ENCODE measurements around the gene PTPN13. TPM values are rescaled to one million over a fixed set of nuclear protein-coding genes. Genes with fewer than 3 reads are reported as not detected.

Gene PTPN13
- polyA plus RNA-seq, 2 donors: 12.2 to 18.3 TPM

GRCh38 chr4:86558797-86559196, 35.3 kb upstream of the PTPN13 start:
- H3K27ac ChIP-seq (ENCODE audit: low read depth in 2 of 2, low read length in 1 of 2): no peak overlapping the region
- no peaks in the 10 kb centered on the region for H3K27me3 ChIP-seq (ENCODE audit: control insufficient read depth in 1 of 2, insufficient read depth in 2 of 2, low read length in 2 of 2)
- H3K4me3 ChIP-seq (ENCODE audit: low read depth in 1 of 2, low read length in 2 of 2): no peak overlapping the region
- H3K4me1 ChIP-seq (ENCODE audit: control insufficient read depth in 2 of 2, insufficient read depth in 2 of 2, low read length in 1 of 2): no peaks in the 10 kb centered on the region
- no peaks in the 10 kb centered on the region for H3K36me3 ChIP-seq (ENCODE audit: control insufficient read depth in 2 of 2, insufficient read depth in 2 of 2, low read length in 1 of 2)
- 49 to 56% methylated on average over 1 of the region's 1 CpG for WGBS, 2 donors
- no peaks in the 10 kb centered on the region for H3K9me3 ChIP-seq (ENCODE audit: control insufficient read depth in 2 of 2, insufficient read depth in 1 of 2, low read depth in 1 of 2, low read length in 1 of 2)

DNA sequence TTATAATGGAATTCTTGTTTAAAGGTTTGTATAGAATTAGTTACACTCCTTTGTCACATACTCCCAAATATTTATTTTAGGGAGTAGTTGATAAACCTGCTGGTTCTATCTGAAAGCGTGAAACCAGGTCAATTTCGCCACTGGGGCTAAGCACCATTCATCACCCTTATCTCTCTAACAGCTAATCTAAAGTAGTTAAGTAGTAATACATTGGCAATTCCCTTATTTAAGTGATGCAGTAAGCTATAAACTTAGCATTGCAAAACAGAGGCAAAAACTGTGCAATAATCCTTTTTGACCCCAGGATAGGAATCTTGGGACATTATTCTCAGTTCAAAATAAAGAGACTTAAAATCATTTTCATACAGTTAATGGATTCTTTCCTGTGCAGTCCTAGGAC, 33.7 kb upstream of the PTPN13 start:
- no peaks in the 10 kb centered on the region for H3K27me3 ChIP-seq (ENCODE audit: control insufficient read depth in 1 of 2, insufficient read depth in 2 of 2, low read length in 2 of 2)
- H3K4me1 ChIP-seq (ENCODE audit: control insufficient read depth in 2 of 2, insufficient read depth in 2 of 2, low read length in 1 of 2): no peaks in the 10 kb centered on the region
- no peaks in the 10 kb centered on the region for H3K9me3 ChIP-seq (ENCODE audit: control insufficient read depth in 2 of 2, insufficient read depth in 1 of 2, low read depth in 1 of 2, low read length in 1 of 2)
- H3K4me3 ChIP-seq (ENCODE audit: low read depth in 1 of 2, low read length in 2 of 2): no peak overlapping the region
- H3K27ac ChIP-seq (ENCODE audit: low read depth in 2 of 2, low read length in 1 of 2): no peak overlapping the region
- no peaks in the 10 kb centered on the region for H3K36me3 ChIP-seq (ENCODE audit: control insufficient read depth in 2 of 2, insufficient read depth in 2 of 2, low read length in 1 of 2)
- 57 to 67% methylated on average over 2 of the region's 2 CpGs for WGBS, 2 donors

GRCh38 chr4:86561256-86561655, 32.9 kb upstream of the PTPN13 start:
- Histone ChIP-seq H3K27me3 (ENCODE audit: control insufficient read depth in 1 of 2, insufficient read depth in 2 of 2, low read length in 2 of 2) (no peaks in the 10 kb centered on the region), H3K4me3 (ENCODE audit: low read depth in 1 of 2, low read length in 2 of 2) (no peak overlapping the region), H3K9me3 (ENCODE audit: control insufficient read depth in 2 of 2, insufficient read depth in 1 of 2, low read depth in 1 of 2, low read length in 1 of 2) (no peaks in the 10 kb centered on the region), H3K36me3 (ENCODE audit: control insufficient read depth in 2 of 2, insufficient read depth in 2 of 2, low read length in 1 of 2) (no peaks in the 10 kb centered on the region), H3K4me1 (ENCODE audit: control insufficient read depth in 2 of 2, insufficient read depth in 2 of 2, low read length in 1 of 2) (no peaks in the 10 kb centered on the region), H3K27ac (ENCODE audit: low read depth in 2 of 2, low read length in 1 of 2) (no peak overlapping the region)
- 79 to 85% methylated on average over 1 of the region's 1 CpG for WGBS, 2 donors

DNA sequence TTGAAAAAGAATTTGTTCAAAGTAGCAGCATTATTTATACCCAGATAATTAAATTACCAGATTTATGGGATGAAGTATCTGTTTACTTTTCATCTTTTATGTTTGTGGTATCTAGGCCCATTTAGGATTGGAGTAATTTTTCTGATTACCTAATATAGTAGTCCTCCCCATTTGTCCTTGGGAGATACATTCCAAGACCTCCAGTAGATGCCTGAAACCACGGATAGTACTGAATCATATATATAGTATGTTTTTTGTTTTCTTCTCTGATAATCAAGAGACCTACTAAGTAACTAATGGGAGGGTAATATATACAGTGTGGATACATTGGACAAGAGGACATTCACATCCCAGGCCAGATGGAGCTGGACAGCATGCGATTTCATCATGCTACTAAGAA, 30.7 kb upstream of the PTPN13 start:
- Histone ChIP-seq H3K36me3 (ENCODE audit: control insufficient read depth in 2 of 2, insufficient read depth in 2 of 2, low read length in 1 of 2) (no peaks in the 10 kb centered on the region), H3K4me3 (ENCODE audit: low read depth in 1 of 2, low read length in 2 of 2) (no peak overlapping the region), H3K9me3 (ENCODE audit: control insufficient read depth in 2 of 2, insufficient read depth in 1 of 2, low read depth in 1 of 2, low read length in 1 of 2) (no peaks in the 10 kb centered on the region), H3K27me3 (ENCODE audit: control insufficient read depth in 1 of 2, insufficient read depth in 2 of 2, low read length in 2 of 2) (no peaks in the 10 kb centered on the region), H3K4me1 (ENCODE audit: control insufficient read depth in 2 of 2, insufficient read depth in 2 of 2, low read length in 1 of 2) (no peaks in the 10 kb centered on the region), H3K27ac (ENCODE audit: low read depth in 2 of 2, low read length in 1 of 2) (no peak overlapping the region)
- WGBS, 2 donors: 93% methylated on average over 2 of the region's 2 CpGs

DNA sequence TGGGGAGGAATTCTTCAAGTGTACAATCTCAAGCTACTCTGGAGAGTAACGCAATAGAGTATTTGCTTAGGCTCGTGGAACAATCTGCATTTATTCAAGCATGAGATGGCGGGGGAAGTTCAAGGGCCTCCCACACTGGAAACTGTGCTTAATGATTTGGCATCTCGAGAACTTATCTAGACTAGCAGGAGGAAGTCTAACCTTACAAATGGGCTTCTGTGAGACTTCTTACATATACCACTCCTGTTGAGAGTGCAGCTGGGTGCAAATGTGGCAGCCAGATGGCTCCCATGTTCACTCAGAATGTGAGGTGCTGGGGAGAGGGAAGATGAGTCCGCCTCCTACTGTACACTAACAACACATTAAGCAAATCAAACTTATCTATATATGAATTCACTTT, 29.3 kb upstream of the PTPN13 start:
- H3K27me3 ChIP-seq (ENCODE audit: control insufficient read depth in 1 of 2, insufficient read depth in 2 of 2, low read length in 2 of 2): no peaks in the 10 kb centered on the region
- 86 to 87% methylated on average over 5 of the region's 5 CpGs for WGBS, 2 donors
- no peaks in the 10 kb centered on the region for H3K4me1 ChIP-seq (ENCODE audit: control insufficient read depth in 2 of 2, insufficient read depth in 2 of 2, low read length in 1 of 2)
- H3K9me3 ChIP-seq (ENCODE audit: control insufficient read depth in 2 of 2, insufficient read depth in 1 of 2, low read depth in 1 of 2, low read length in 1 of 2): no peaks in the 10 kb centered on the region
- no peak overlapping the region for H3K27ac ChIP-seq (ENCODE audit: low read depth in 2 of 2, low read length in 1 of 2)
- no peaks in the 10 kb centered on the region for H3K36me3 ChIP-seq (ENCODE audit: control insufficient read depth in 2 of 2, insufficient read depth in 2 of 2, low read length in 1 of 2)
- H3K4me3 ChIP-seq (ENCODE audit: low read depth in 1 of 2, low read length in 2 of 2): no peak overlapping the region

- 82% methylated on average over 2 of the region's 2 CpGs for WGBS, 2 donors
Observed at GRCh38 chr4:86565651-86566050, 28.5 kb upstream of the PTPN13 start.

GRCh38 chr4:86569103-86569870, 24.8 kb upstream of the PTPN13 start:
- H3K27ac ChIP-seq (ENCODE audit: low read depth in 2 of 2, low read length in 1 of 2): no peak overlapping the region
- H3K4me1 ChIP-seq (ENCODE audit: control insufficient read depth in 2 of 2, insufficient read depth in 2 of 2, low read length in 1 of 2): no peaks in the 10 kb centered on the region
- H3K36me3 ChIP-seq (ENCODE audit: control insufficient read depth in 2 of 2, insufficient read depth in 2 of 2, low read length in 1 of 2): no peaks in the 10 kb centered on the region
- no peaks in the 10 kb centered on the region for H3K9me3 ChIP-seq (ENCODE audit: control insufficient read depth in 2 of 2, insufficient read depth in 1 of 2, low read depth in 1 of 2, low read length in 1 of 2)
- WGBS, 2 donors: 75 to 87% methylated on average over 6 of the region's 6 CpGs
- H3K27me3 ChIP-seq (ENCODE audit: control insufficient read depth in 1 of 2, insufficient read depth in 2 of 2, low read length in 2 of 2): no peaks in the 10 kb centered on the region
- no peak overlapping the region for H3K4me3 ChIP-seq (ENCODE audit: low read depth in 1 of 2, low read length in 2 of 2)

More at GRCh38 chr4:86565651-86566050, 28.5 kb upstream of the PTPN13 start:
- Histone ChIP-seq H3K9me3 (ENCODE audit: control insufficient read depth in 2 of 2, insufficient read depth in 1 of 2, low read depth in 1 of 2, low read length in 1 of 2) (no peaks in the 10 kb centered on the region), H3K4me3 (ENCODE audit: low read depth in 1 of 2, low read length in 2 of 2) (no peak overlapping the region), H3K27me3 (ENCODE audit: control insufficient read depth in 1 of 2, insufficient read depth in 2 of 2, low read length in 2 of 2) (no peaks in the 10 kb centered on the region), H3K36me3 (ENCODE audit: control insufficient read depth in 2 of 2, insufficient read depth in 2 of 2, low read length in 1 of 2) (no peaks in the 10 kb centered on the region), H3K4me1 (ENCODE audit: control insufficient read depth in 2 of 2, insufficient read depth in 2 of 2, low read length in 1 of 2) (no peaks in the 10 kb centered on the region), H3K27ac (ENCODE audit: low read depth in 2 of 2, low read length in 1 of 2) (no peak overlapping the region)

GRCh38 chr4:86579941-86580340, 14.2 kb upstream of the PTPN13 start:
- Histone ChIP-seq H3K36me3 (ENCODE audit: control insufficient read depth in 2 of 2, insufficient read depth in 2 of 2, low read length in 1 of 2) (no peaks in the 10 kb centered on the region), H3K27ac (ENCODE audit: low read depth in 2 of 2, low read length in 1 of 2) (no peak overlapping the region), H3K27me3 (ENCODE audit: control insufficient read depth in 1 of 2, insufficient read depth in 2 of 2, low read length in 2 of 2) (no peaks in the 10 kb centered on the region), H3K4me1 (ENCODE audit: control insufficient read depth in 2 of 2, insufficient read depth in 2 of 2, low read length in 1 of 2) (no peaks in the 10 kb centered on the region), H3K4me3 (ENCODE audit: low read depth in 1 of 2, low read length in 2 of 2) (no peak overlapping the region), H3K9me3 (ENCODE audit: control insufficient read depth in 2 of 2, insufficient read depth in 1 of 2, low read depth in 1 of 2, low read length in 1 of 2) (no peaks in the 10 kb centered on the region)
- WGBS, 2 donors: 85 to 92% methylated on average over 6 of the region's 6 CpGs

DNA sequence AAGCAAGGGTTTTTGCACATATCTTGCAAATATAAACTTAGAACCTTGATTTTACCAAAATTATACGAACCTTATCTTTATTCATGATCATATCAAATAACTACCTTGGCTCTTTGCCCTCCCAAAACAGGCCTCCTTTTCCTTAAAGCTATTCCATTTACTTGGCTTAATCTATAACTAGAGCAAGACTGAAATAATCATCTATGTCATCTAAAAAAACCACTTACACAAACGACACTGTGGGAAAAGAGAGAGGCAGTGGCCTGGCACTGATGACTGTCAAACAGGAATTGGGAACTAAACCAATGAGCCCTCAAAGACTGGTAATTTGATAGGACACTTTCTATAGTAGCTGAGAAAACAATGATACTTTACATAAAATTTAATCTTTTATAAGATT, 11.7 kb upstream of the PTPN13 start:
- WGBS, 2 donors: 17 to 27% methylated on average over 2 of the region's 2 CpGs
- Histone ChIP-seq H3K36me3 (ENCODE audit: control insufficient read depth in 2 of 2, insufficient read depth in 2 of 2, low read length in 1 of 2) (no peaks in the 10 kb centered on the region), H3K27ac (ENCODE audit: low read depth in 2 of 2, low read length in 1 of 2) (no peak overlapping the region), H3K27me3 (ENCODE audit: control insufficient read depth in 1 of 2, insufficient read depth in 2 of 2, low read length in 2 of 2) (no peaks in the 10 kb centered on the region), H3K4me3 (ENCODE audit: low read depth in 1 of 2, low read length in 2 of 2) (peak overlapping the region in 1 of 2 donors; percentile 3), H3K4me1 (ENCODE audit: control insufficient read depth in 2 of 2, insufficient read depth in 2 of 2, low read length in 1 of 2) (no peaks in the 10 kb centered on the region), H3K9me3 (ENCODE audit: control insufficient read depth in 2 of 2, insufficient read depth in 1 of 2, low read depth in 1 of 2, low read length in 1 of 2) (no peaks in the 10 kb centered on the region)

DNA sequence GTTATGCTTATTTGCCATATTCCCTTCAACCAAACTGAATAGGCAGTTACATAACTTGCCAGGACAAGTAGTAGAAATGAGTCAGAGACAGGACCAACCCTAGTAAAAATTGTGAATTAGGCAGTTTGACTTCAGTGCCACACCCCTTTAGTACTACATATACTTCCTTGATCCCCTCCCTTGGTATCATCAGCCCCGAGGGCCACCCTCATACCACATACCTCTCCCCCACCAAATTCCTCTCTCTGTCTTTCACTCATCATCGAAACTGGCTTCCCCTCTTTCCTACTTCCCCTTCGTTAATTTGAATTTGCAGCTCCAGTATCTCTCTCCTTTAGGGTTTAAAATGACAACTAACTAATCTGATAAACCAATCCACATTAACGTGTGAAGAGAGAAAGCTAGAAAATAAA, 7.9 kb upstream of the PTPN13 start:
- Histone ChIP-seq H3K9me3 (ENCODE audit: control insufficient read depth in 2 of 2, insufficient read depth in 1 of 2, low read depth in 1 of 2, low read length in 1 of 2) (no peaks in the 10 kb centered on the region), H3K36me3 (ENCODE audit: control insufficient read depth in 2 of 2, insufficient read depth in 2 of 2, low read length in 1 of 2) (no peaks in the 10 kb centered on the region), H3K27ac (ENCODE audit: low read depth in 2 of 2, low read length in 1 of 2) (peak overlapping the region; percentile 68 to 92), H3K4me1 (ENCODE audit: control insufficient read depth in 2 of 2, insufficient read depth in 2 of 2, low read length in 1 of 2) (no peaks in the 10 kb centered on the region), H3K4me3 (ENCODE audit: low read depth in 1 of 2, low read length in 2 of 2) (no peak overlapping the region), H3K27me3 (ENCODE audit: control insufficient read depth in 1 of 2, insufficient read depth in 2 of 2, low read length in 2 of 2) (no peaks in the 10 kb centered on the region)
- 33 to 48% methylated on average over 4 of the region's 4 CpGs for WGBS, 2 donors
